GM21528 (cell line): ENCODE results near the gene SMARCAD1.

Experiments
- ATAC-seq: cut with Tn5 transposase; IDR thresholded peaks from one replicate; pipeline ENCODE4 v1.9.1; 2021; ENCODE audit warnings: mild to moderate bottlenecking, moderate library complexity; ENCODE audit not compliant: unreplicated experiment, low FRiP score

The SMARCAD1 gene

GRCh38 chr4:94339779-94340178 lies 132.1 kb downstream of the SMARCAD1 start:
- ATAC-seq: no peak
